ENCODE measurements around the gene SLC16A11. TPM values are rescaled to one million over a fixed set of nuclear protein-coding genes. Genes with fewer than 3 reads are reported as not detected.
A peak's percentile ranks its signal among the peaks of the same experiment; 100 is the strongest.

The SLC16A11 gene
- total RNA-seq, 1 donor = 0.27 TPM

- H3K4me3 ChIP-seq (ENCODE audit: low read depth, low read length) = no peak overlapping the region
- TF ChIP-seq CTCF (IDR thresholded peaks at IDR 0.05; ENCODE audit: insufficient read depth, low read length) = peak; percentile 76
- peak; percentile 91 for DNase-seq (ENCODE audit: low read depth)
Observed at GRCh38 chr17:7045492-7046126, 1.7 kb upstream of the SLC16A11 start.

GRCh38 chr17:7043182-7043496, 753 bp downstream of the SLC16A11 start:
- no peak for DNase-seq (ENCODE audit: low read depth)
- TF ChIP-seq CTCF (IDR thresholded peaks at IDR 0.05; ENCODE audit: insufficient read depth, low read length) = no peak
- H3K4me3 ChIP-seq (ENCODE audit: low read depth, low read length) = peak overlapping the region; percentile 56

- no peak for DNase-seq (ENCODE audit: low read depth)
- no peak for TF ChIP-seq CTCF (IDR thresholded peaks at IDR 0.05; ENCODE audit: insufficient read depth, low read length)
- no peak overlapping the region for H3K4me3 ChIP-seq (ENCODE audit: low read depth, low read length)
Observed at GRCh38 chr17:7042501-7043181, 1.3 kb downstream of the SLC16A11 start.

GRCh38 chr17:7041607-7042500, 2.0 kb downstream of the SLC16A11 start:
- DNase-seq (ENCODE audit: low read depth) = no peak
- no peak overlapping the region for H3K4me3 ChIP-seq (ENCODE audit: low read depth, low read length)
- no peak for TF ChIP-seq CTCF (IDR thresholded peaks at IDR 0.05; ENCODE audit: insufficient read depth, low read length)

GRCh38 chr17:7039832-7040231, 4.1 kb downstream of the SLC16A11 start:
- no peak overlapping the region for H3K4me3 ChIP-seq (ENCODE audit: low read depth, low read length)
- DNase-seq (ENCODE audit: low read depth) = no peak
- no peak for TF ChIP-seq CTCF (IDR thresholded peaks at IDR 0.05; ENCODE audit: insufficient read depth, low read length)

- TF ChIP-seq CTCF (IDR thresholded peaks at IDR 0.05; ENCODE audit: insufficient read depth, low read length) = no peak
- H3K4me3 ChIP-seq (ENCODE audit: low read depth, low read length) = no peak overlapping the region
Observed at GRCh38 chr17:7038025-7038862, 5.6 kb downstream of the SLC16A11 start.

More at GRCh38 chr17:7038025-7038862, 5.6 kb downstream of the SLC16A11 start:
- no peak for DNase-seq (ENCODE audit: low read depth)

Measured in fibroblast of the aortic adventitia (primary cell).